Measurements from ENCODE around the gene NPVF.
A peak's percentile ranks its signal among the peaks of the same experiment; 100 is the strongest.

NPVF gene, protein sequence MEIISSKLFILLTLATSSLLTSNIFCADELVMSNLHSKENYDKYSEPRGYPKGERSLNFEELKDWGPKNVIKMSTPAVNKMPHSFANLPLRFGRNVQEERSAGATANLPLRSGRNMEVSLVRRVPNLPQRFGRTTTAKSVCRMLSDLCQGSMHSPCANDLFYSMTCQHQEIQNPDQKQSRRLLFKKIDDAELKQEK

DNA sequence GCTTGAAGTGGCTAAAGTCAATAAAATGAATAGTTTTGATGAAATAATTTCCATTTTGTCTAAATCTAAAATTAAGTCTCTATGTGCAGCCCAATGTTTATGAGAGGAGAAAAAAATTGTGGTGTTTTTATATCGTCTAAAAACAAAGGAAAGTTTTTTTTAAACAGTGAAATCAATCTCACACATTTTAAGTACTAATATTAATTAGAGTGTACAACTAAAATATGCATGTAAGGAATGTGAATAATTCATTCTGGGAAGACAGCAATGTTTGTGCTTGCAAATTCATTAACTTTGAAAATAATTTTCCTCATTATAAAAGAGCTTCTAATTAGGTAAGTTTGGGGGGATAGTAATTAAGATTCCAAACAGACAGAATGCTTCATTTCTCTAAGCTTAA lies at the start of gene NPVF:
NPVF (minus strand) TSS at position 101 of the 400 bp plus-strand sequence; CDS start at position 54, 47 bp downstream.
- DNase-seq = no peak

DNA sequence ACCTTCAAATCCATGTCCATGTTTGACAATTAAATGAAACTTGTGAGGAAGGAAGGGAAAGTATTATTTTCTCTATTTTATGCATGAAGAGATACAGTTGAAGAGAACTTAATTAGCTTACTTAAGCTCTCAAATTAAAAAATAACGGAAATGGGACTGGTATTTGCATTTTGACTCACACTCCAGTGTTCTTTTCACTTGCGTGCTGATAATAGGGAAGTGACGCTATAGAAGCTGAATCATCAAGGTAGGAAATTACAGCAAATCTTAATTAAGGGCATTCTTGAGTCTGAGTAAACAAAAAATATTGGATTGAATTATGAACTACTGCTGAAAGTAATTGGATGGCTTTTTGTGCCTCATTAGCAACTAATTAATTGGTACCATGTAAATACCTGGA lies 44.0 kb upstream of the NPVF start:
- DNase-seq = no peak

DNA sequence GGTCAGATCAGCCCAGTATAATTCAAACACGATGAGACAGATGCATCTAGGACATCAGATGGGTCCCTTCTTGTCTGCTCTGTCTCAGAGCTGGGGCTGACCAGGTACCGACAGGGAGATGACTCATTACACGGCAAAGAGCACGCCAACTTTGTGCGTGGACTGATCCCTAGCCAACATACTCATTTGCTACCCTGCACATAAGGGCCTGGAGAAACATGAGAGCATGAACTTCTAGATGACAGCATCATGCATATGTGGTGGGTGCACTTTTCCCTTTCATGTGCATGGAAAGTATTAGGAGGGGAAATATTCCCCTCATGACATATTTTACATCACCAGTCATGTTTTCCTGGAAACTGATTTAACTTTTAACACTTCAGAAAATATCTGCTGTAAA lies 35.1 kb upstream of the NPVF start:
- no peak for DNase-seq

DNA sequence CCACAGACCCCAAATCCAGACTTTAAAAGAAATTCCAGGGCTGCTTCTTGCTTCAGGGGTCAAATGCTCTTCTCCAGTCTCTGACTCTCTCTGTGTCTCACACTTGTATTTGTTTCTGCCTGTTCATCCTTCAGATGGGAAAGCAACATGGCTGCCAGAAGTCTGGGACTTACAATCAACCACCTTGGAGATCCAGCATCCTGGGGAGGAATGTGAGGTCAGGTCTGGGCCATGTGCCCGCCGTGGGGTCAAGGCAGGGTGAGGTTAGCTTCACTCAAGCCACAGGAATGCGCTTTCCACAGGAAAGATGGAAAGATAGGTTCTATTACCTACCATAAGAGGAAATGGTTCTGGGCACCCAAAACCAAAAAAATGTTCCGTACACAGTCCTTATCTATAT lies 34.3 kb upstream of the NPVF start:
- no peak for DNase-seq

DNA sequence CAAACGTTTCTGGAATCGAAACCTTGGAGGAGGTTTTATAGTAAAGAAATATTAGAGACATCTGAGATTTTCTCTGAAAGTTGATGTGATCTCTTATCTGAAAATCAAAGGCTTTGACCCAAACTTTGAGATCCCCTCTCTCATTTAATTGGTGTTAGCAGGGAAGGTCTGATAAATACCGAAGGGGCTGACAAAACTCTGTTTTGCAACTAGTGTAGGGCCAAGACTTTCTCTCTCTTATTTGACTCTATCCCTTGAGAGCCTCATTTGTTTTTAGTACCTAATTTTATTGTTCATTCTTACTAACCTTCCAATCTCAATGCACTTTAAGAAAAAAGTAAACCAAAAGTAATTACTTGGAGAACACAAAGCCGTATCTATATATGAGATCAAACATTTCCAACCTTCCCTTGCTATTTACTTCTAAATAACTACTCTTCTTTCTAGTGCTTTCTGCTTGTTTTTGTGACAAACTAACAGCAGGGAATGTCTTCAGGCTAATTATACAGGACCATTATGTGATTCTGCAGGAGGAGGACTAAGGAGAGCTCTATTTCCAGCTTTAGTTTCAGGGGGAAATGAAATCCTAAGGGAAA lies 33.4 kb upstream of the NPVF start:
- DNase-seq = no peak

DNA sequence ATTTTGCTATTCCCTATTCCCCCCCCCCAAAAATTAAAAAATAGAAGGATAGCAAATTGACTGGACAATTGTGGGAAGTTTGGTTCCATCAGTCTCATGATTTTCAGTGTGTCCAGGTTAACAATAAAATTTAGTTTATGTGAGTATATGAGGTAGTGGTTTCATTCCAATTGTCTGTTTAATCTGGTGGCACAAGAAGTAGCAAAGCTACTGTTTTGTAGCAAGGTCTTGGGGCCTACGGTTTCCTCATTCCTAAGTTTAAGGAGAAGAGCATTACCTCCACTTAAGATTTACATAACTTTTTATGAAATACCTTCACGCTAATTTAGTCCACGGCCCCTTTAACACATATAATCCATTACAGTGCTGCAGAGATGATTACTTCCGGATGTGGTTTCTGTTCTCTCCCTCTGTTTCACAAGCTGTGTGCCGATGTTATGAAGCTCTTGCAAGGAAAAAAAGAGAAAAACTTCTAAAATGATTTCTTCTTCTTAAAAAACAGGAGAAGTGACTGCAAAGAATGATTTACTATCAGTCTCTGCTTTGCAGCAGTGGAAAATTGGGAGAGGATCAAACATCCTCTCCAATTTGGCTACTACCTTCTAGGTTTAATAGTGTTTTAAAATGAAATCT lies 32.7 kb upstream of the NPVF start:
- no peak for DNase-seq

DNA sequence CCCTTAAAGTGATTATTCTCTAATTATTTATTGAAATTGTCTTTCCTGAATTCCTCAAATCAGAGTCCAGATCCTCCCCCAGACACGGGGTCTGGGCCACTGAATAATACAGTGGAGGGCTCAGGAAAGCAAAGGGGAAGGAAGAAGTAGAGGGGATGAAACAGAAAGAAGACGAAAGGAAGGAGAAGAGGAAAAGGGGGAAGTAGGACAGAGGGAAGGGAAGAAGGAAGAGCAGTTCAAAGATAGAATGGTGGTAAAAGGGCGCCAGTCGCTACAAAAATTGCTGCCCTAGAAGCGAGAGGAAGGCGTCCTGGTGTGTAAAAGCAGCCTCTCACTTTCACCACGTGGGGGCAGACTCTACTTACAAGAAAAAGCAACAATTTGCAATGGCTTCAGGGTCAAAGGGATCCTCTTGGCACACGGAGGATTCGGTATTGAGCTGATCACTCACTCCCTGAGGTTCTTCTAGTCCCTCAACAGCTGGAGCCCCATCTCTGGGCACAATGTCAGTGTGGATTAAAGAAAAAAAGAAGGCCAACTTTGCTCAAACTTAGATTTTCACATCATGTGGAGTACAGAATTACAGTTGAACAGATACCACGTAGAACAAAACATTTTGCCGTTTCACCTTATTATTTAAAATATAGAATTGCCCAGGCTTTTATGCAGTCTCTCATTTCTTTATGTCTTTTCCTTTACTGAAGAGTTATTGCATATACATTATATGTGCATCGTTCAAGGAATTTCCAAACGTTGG lies 31.4 kb upstream of the NPVF start:
- DNase-seq = peak; percentile 95

DNA sequence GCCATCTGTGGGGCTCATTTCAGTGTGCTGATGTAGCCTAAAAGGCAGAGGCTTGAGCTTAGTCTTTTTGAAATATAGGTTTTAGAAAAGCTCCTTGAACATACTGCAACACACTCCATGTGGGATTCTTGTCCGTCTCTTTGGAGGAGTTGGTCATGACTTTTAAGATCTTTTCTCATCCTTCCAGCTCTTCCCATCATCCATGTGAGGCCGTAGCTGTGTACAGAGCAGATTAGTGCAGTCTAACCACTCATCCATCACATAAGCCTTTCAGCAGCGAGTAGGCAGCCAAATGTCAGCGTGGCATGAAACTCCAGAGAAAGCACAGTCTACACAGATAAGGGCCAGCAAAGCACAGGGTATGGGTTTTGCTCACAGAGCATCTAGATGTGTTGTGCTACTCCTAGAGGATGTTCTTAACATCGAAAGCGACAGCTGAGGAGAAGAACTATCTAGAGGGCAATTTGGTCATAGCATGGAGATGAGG lies 28.1 kb upstream of the NPVF start:
- peak; percentile 93 for DNase-seq

DNA sequence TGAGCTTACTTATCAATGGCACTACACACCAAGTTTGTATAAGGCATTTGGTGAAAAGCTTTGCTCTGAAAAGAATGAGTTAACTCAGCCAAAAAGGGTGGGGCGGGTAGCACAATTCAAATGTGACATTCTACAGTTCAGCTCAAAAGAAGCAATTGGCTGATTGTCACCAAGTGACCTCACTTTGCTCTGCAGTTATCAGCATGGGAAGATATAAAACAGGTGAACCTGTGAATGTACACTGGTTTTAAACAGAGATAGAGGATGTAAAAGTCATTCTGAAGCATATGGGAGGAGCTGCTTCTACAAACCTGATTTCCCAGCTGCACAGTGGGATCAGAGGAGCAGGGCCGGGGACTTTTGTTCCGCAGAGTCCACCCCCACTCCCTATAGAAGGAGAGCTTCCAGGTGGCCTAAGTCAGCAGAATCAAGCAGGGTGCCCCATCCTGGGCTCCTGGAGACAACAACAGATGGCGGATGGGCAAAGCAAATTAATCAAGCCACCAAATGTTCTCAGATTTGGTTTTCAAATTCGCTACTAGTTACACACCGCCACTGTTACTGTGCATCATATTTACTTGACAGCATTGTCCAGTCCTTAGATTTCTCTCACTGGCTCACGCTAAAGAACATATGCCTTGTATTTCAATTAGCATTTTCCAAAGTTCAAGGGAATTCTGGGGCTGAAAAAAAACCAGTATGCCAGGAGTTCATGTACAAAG lies 27.5 kb upstream of the NPVF start:
- DNase-seq = peak; percentile 97

DNA sequence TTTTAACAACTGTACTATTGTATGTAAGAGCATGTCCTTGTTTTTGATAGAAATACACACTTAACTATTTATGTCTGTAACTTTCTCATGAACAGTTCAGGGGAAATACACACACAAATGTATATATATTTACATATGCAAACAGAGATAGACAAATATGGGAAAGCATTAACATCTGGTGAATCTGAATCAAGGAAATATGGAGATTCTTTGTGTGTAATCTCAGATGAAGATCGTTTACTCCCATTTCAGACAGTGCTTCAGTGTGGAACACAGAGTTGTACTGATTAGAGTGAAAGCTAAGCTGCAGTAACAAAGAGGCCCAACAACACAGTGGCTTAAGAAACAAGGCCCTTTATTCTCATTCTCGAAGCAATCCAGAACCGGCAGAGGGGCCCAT lies 26.3 kb upstream of the NPVF start:
- no peak for DNase-seq

DNA sequence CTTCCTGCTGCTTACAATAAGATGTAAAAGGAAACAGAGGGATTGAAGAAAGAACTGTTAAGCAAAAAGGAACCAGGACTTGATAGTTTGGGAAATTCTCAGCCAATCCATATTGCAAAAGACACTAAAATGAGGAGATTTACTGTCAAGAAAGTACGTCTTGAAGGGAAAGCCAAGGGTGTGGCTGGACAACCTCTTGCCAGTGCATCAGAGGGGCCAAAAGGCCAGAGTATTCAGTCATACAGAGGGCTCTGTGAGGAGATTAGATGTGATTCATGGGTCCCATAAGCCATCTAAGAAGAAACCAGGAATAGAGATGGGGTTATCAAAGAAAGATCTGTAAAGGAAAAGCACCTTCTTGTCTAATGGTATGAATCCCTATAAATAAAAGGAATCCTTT lies 25.4 kb upstream of the NPVF start:
- no peak for DNase-seq

DNA sequence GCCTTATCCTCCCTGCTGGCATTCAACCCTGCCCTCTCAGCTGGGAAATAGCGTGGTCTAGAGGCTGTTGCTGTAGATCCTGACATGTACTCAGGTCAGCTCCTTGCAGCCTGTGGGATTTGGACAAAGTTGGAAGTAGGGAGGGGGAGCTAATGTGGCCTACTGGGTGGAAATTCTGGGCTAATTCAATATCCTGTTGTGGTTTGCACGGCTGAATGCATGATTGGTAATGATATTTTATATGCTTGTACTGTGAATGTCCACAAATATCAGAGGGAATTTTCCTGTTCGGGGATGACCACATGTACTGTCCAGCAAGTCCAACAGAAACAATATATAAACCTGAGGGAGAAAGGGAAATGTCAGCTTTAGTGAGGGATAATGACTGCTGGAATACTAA lies 22.1 kb upstream of the NPVF start:
- no peak for DNase-seq

DNA sequence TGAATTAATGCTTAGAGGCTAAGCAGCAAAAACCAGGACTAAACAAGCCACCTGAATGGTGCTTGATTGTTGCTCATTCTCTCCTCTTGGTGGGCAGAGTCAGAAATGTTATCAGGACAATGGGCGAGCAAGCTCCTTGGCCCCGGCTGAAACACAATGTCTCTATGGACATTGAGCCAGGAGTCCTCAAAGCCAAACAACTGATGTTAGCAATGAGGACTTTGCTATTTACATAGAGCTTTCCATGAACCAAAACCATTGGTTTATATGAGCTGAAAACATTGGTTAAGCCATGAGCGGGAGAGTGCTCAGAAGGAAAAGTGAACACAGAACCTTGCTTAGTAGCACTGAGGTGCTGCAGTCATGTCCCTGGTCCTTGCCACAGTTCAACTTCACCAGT lies 21.5 kb upstream of the NPVF start:
- no peak for DNase-seq

DNA sequence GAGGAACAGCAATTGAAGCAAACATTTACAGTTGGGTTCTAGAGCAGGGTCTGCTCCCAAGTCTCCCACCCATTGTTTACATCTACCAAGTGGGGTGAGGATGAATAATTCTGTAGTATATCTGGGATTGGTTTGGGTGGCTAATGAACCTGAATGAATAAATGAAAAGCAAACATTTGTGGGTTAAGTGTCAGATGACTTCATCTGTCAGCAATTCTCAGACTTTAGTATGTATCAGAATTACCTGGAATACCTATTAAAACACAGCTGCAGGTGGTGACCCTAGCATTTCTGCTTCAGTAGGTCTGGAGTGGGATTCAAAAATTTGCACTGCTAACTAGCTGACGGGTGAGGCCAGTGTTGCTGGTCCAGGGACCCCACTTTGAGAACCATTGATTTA lies 18.0 kb upstream of the NPVF start:
- no peak for DNase-seq

DNA sequence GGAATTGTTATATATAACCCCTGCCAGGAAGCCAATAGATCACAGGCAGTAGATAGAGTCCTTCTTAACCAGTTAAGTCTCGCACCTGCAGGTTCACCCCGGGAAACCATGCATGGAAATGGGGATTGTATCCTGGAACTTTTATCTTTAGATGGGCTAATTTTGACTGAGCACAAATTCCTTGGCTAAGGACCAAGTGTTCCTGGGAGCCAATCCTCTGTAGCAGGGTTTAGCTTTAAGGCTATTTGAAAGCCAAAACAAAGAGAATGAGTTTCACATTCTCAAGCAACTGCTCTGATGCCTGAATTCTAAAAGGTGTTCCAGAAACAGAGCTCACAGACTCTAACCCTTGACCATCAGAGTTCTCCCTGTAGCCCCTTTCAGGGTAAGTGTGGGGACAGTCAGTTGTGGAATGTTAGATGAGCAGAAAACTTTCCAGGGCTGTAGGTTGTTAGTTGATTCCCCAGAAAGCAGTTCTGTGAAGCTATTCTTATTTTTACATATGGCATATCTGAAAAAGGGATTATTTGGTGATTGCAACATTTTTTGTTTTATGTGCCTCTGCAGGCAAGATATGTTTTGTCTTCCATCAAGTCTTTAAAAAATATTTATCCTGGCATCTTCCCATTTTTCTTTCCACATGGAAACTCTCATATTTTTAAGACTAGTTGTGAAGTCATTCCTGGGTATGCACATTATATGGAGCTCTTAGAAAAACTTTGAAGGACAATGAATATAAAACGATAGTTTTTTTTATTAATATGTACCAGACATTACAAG lies 16.2 kb upstream of the NPVF start:
- DNase-seq = no peak

DNA sequence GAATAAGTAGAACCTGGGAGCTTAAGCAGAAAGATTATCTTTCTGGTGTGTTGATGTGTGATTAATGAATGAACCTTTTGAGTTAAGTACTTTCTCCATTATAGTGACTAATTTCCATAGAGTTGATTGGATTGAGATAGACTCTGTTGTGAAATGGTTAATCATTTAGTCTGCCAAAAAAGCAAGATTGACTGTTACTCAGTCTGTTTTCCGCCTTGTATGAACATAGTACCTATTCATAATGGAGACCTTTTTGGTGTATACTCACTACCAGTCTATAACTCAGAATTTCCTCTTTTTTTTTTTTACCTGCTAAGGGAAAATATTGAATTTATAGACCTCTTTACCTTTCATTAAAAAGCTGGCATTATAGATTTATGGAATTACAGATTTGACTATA lies 14.4 kb upstream of the NPVF start:
- DNase-seq = peak; percentile 77

DNA sequence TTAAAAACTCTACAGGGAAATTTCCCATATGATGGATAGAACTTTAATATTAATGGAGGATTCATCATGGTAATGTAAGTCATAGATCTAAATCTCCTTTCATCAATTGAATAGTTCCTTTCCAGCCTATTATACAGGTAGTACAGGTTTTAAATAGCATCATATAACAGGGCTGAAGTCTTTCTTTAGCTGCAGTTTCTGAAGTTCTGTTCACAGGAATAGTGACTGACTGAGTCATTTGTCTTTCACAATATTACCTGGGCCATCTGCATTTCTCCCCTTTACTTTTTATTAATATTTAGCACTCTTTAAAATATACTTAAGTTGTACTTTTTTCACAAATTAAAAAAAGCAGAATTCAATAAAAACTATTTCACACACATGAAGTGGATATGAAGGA lies 12.6 kb upstream of the NPVF start:
- no peak for DNase-seq

DNA sequence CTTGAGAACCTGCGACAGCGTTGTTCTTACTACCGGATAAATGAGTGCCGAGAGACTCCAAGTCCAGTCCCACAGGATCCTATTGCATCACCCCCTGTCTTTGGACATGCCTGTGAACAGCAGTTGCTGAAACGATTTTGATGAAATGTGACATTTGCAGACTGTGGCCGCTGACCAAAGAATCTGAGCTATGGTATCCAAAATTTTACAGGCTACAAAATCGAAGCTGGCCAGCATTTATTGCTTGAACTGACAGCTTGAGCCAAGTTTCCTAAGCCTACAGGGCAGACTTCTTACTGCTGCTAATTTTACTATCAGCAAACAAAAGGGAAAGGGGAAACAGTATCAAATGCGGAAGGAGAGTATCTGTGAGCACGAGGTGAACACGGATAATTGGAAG lies 12.1 kb upstream of the NPVF start:
- DNase-seq = no peak

DNA sequence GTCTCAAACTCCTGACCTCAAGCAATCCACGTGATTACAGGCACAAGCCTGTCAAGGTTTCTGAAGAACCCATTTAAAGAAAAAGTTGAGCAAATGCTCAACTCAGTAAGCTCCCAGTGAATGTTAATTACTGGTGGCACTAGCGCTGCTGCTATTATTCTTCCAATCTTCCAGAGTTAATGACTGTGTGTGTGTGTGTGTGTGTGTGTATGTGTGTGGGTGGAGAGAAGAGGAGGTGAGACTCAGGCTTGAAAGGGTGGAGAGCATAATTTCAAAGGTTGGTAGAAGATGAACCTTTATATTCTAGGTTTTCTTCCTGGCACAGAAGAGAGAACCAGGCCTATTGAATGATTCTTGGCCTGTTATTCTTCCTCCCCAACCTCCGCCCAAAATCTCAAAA lies 11.6 kb upstream of the NPVF start:
- DNase-seq = no peak

DNA sequence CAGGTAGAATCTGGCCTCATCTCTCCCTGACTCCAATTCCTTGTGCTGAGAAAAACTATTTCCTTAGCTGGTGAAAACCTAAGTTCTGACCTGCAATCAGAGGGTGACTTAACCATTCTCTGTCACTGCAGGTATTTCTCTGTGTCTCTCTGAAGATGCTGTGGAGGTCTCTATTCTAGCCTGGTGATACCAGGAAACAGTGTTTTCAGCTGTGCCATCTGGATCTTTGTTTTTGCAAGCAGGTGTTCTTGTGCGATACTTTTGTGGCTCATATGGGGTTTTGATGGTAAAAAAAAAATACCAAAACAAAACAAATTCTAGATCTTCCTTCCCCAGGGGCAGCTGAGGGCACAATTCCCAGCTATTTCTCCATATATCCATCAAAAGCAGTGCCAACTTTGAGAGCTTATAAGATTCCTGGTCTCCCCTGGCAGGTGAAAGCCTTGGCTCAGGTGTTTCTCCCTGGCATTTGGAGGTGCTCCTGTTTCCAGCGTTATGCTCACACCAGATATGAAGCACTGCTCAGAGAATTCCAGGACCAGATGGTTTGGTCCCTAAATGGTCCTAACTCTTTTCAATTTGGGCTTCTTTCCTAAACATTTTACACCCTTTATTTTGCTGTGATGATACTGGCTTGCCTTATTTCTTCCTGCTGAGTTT lies 9.9 kb upstream of the NPVF start:
- DNase-seq = no peak

DNA sequence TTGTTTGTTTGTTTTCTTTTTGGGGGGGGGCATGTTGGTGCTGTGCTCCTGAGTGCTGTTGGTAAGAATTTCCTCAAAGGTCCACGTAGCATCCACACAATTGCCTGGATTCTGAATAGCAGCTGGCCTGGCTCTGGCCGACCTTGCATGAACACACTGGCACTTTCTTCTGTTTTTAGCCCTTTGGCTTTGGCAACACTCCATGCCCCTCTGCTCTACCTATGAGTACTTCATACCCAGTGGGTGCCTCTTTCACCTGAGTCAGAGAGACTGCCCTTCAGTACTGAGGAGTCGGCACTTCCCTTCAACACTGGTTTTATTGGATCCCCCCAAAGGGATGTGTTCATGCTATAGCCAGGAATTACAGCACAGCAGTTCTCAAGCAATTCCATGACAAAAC lies 7.2 kb upstream of the NPVF start:
- DNase-seq = no peak

DNA sequence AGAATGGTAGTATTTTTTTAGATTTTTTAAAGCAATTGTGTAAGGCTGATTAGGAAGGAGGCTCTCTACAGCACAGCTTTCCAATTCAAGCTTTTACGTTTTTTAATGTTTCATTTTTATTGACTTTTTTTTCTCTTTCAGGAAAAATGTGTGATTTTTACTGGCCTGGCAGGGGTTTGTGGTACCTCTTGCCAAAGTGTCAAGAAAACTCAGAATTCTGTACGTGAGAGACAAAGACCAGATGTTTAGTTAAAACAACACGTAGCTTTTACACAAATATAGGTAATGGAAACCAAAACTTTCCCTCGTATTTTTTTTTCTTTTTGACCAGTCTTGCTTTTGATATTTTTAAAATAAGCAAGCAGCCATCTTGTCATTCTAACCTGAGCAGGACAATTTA lies 6.0 kb upstream of the NPVF start:
- DNase-seq = no peak

Data from NCI-H82 (cell line).